DMS 273 (cell line): ENCODE results near the gene ADCY6.

Experiments
- DNase-seq: peaks from one replicate; lab custom pipeline; 2025; ENCODE audit not compliant: unreplicated experiment; lab: John Stamatoyannopoulos, UW

ADCY6 gene

GRCh38 chr12:48788854-48789775, at the start of gene ADCY6:
Gene ADCY6, minus strand, starts transcription at chr12:48789089. Its CDS starts 5,655 bp downstream, at chr12:48783434.
- DNase-seq, result peak; percentile 51

GRCh38 chr12:48838048-48838447, 49.2 kb upstream of the ADCY6 start:
- no peak for DNase-seq

- no peak for DNase-seq
These were observed 43.6 kb upstream of the ADCY6 start for GRCh38 chr12:48832321-48833060.

- DNase-seq, result no peak
These were observed 42.4 kb upstream of the ADCY6 start for GRCh38 chr12:48831257-48831656.

GRCh38 chr12:48828841-48829575, 40.1 kb upstream of the ADCY6 start:
- DNase-seq, result no peak

- DNase-seq, result peak; percentile 13
These were observed 39.4 kb upstream of the ADCY6 start for GRCh38 chr12:48828293-48828692.

GRCh38 chr12:48827513-48828096, 38.7 kb upstream of the ADCY6 start:
- peak; percentile 6 for DNase-seq

- DNase-seq, result no peak
These were observed 38.1 kb upstream of the ADCY6 start for GRCh38 chr12:48827026-48827425.

- DNase-seq, result no peak
These were observed 37.4 kb upstream of the ADCY6 start for GRCh38 chr12:48826209-48826855.

- DNase-seq, result no peak
These were observed 36.0 kb upstream of the ADCY6 start for GRCh38 chr12:48824905-48825304.

GRCh38 chr12:48824112-48824511, 35.2 kb upstream of the ADCY6 start:
- DNase-seq, result no peak

- no peak for DNase-seq
These were observed 34.4 kb upstream of the ADCY6 start for GRCh38 chr12:48823281-48823680.

- no peak for DNase-seq
These were observed 33.8 kb upstream of the ADCY6 start for GRCh38 chr12:48822711-48823110.

GRCh38 chr12:48822139-48822538, 33.2 kb upstream of the ADCY6 start:
- DNase-seq, result no peak

- no peak for DNase-seq
These were observed 31.3 kb upstream of the ADCY6 start for GRCh38 chr12:48819986-48820725.

GRCh38 chr12:48818831-48819590, 30.1 kb upstream of the ADCY6 start:
- peak; percentile 71 for DNase-seq

GRCh38 chr12:48817873-48818830, 29.3 kb upstream of the ADCY6 start, which contains the start of gene CACNB3:
Gene CACNB3, plus strand, starts transcription at chr12:48818496. Its CDS starts 434 bp downstream, at chr12:48818930.
- DNase-seq, result peak; percentile 78
